ENCODE results near the gene MSH3. TPM values are rescaled to one million over a fixed set of nuclear protein-coding genes. Genes with fewer than 3 reads are reported as not detected.
"Not testable (repeated sequence)": the region's sequence is repeated elsewhere in the genome, so short reads cannot be mapped to it uniquely, and the experiment has no call there.

The MSH3 gene
- total RNA-seq, 1 experiment from 2014 or later = 8.4 TPM

DNA sequence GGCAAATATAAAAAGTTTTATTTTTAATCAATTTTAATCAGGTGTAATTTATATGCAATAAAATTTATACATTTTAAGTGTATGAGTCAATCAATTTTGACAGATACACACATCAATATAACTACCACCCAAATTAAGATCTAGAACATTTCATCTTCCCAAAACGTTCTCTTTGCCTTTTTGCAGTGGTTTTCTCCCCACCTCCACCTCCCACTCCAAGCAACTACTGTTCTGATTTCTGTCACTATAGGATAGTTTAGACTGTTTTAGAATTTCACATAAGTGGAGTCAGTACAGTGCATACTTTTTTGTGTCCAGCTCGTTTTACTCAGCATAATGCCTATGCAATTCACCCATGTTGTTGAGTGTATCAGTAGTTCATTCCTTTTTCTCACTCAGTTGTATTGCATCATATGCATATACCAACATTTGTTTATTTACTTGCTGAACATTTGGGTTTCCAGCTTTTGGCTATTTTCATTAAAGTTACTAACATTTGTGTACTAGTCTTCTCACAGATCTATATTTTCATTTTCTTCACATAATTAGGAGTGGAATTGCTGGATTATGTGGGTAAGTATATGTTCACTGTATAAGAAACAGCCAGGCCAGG is 52.5 kb downstream of the MSH3 start:
- no peak for DNase-seq (ENCODE audit: low spot score)

DNA sequence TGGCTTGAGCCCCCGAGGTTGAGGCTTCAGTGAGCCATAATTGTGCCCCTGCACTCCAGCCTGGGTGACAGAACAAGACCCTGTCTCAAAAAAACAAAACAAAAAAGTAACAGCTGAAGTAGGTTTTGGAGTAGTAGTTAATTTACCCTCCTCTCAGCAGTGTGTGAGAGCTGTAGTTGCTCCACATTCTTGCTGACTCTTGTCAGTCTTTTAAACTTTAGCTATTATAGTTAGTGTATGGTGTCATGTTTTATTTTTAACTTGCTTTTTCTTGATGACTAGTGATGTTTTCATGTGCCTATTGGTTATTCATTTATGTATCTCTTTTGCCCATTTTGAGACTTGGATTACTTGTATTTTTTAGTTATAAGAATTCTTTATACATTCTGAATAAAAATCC is 53.2 kb downstream of the MSH3 start:
- no peak for DNase-seq (ENCODE audit: low spot score)

DNA sequence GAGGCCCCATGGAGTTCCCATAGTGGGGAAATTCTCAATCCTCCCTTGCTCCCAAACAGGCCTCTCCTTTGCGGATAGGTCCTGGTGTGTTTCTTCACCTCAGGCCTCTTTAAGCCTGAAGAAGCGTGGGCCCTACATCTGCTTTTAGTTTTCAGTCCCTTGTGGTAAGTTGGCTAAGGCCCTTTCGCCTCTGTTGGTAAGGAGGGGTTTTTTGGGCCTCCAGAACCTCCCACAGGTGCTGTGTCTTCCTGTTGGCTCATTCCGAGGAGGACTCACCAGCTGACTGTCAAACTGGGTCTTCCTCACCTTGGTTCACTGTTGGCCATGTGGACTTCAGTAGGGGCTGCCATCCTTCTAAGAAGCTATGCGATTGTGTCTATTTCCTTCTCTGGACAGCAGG is 56.8 kb downstream of the MSH3 start:
- DNase-seq (ENCODE audit: low spot score) = no peak

DNA sequence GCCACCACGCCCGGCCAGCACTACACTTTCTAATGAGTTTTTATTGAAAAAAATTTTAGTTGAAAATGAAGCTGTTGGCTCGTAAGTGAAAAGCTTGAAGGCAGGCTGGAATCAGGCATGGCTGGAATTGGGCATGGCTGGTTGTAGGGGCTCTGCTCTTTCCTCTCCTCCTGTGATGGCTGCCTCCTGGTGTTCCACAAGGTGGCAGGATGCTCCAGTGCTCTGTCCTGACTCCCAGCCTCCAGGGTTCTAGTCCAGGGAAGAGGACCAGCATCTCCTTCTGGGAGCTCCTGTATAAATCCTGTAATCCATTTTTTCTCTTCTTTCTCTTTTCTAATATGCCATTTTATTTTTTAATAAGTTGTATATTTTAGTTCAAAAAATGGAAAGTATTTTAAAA is 57.5 kb downstream of the MSH3 start:
- peak; percentile 57 for DNase-seq (ENCODE audit: low spot score)

DNA sequence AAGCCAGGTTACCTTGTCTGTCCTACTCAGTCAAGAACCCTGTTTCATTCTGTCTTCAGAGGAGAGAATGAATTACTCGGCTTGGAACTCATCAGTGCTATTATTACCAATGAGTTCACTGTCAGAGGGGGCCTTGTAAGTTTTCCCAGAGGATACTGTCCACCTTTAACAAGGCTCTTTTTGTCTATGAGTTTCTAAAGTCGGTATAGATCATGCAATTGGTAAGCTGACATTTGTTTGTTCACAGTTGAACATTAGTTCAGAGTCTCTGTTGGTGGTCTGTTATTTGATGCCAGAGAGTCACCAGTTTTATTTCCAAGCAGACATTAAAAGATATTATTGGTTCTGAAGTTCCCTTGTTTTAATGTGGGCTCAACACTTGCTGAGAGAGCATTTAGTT is 58.5 kb downstream of the MSH3 start:
- DNase-seq (ENCODE audit: low spot score) = no peak

DNA sequence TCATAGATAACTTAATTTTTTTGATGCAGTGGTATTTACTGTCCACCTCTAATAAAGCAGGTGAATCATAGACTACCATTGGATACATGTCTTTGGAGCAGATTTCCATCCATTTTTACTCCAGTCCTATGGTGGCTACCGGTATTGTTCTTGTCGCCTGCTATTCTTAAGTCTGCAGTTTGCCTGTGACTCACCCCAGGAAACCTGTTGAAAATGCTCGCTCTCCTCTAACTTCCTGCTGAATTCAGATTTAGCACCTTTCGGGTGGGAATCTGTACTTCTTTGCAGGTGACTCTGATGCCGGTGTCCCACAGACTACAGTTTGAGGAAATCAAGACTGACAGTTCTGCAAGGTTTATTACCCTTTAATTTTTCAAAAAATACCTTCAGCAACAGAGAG is 59.2 kb downstream of the MSH3 start:
- no peak for DNase-seq (ENCODE audit: low spot score)

DNA sequence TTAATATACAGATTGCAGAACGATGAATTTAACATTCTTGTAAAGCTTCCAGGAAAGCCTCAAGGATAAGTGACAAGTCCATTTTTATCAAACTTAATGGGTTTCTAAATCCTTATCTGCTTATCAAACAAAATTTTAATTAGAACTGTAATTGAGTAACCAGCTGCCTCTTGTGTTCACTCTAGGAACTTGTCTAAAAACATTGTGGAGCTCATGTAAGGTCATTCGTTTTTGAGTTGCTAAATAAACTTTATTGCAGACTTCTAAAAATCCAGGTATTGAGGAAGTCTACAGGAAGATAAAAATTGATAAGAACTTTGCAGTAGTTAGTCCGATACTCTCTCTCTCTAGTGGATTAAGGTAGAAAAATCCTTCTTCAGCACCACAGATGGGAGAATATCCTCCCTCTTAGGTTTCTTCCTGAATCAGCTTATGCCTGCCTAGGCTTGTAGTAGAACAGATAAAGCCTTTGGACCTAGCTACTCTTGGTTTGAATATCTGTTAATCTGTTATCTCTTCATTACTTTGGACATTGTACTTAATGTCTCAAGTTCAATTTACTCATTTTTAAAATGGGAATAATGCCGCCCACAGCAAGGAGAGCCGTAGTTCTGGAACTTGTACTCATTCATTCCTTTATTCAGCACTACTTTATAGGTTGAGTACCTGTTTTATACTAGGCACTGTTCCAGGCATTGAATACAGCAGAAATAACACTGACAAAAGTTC is 60.3 kb downstream of the MSH3 start:
- no peak for DNase-seq (ENCODE audit: low spot score)

DNA sequence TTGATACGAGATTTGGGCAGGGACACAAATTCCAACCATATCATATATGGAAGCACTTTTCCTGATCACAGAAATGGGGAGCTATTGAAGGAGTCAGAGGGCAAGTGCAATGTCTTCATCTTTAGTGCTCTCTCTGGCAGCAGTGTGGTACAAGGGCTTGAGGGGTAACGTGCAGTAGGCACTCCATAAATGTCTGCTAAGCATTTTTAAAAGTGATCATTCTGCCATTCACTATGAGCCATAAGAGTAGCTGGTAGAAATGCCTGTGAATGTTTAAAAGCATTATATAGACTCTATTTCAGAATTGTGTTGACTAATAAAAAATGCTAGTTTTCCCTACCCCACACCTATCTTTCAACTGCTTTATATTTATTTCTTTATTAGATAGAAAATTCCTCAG is 61.4 kb downstream of the MSH3 start:
- no peak for DNase-seq (ENCODE audit: low spot score)

DNA sequence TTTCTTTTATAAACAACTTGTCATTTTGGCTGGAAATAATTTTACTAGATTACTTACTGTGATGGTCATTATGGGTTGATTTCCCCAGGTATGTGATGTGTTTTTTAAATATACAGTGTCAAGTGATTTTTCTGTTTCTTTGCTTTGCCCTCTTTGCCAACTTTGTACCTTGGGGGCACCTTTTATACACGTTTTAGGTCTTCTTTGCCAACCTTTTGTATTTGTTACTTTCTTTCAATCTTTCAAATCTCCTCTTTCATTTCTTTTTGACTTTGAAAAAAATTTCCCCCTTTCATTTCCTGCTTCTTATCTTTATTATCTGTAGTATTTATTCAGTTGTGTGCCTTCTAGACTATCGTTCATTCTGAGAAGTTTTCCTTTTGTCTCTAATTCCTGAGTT is 65.7 kb downstream of the MSH3 start:
- no peak for DNase-seq (ENCODE audit: low spot score)

DNA sequence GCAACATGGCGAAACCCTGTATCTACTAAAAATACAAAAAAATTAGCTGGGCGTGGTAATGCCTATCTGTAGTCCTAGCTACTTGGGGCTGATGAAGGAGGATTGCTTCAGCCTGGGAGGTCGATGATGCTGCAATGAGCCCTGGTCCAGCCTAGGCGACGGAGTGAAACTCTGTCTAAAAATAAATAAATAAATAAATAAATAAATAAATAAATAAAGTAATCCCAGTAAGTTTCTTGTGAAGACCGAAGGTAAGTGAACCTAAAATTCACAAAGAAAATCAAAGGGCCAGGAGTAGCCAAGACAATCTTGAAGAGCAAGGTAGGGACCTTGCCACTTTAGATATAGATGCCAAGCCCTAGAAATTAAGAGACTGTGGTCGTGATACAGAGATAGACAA is 68.5 kb downstream of the MSH3 start:
- DNase-seq (ENCODE audit: low spot score) = no peak

DNA sequence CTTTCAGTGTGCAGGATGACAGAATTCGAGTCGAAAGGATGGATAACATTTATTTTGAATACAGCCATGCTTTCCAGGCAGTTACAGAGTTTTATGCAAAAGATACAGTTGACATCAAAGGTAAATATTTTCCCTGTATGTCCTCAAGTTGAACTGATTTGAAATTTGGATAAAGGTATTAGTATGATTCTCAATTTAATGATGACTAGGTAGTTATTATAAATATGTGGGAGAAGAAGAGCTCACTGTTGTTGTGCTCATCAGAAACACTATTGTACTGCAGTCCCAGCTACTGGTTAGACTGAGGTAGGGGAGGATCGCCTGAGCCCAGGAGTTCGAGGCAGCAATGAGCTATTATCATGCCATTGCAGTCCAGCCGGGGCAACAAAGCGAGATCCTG is 71.0 kb downstream of the MSH3 start:
- no peak for DNase-seq (ENCODE audit: low spot score)

DNA sequence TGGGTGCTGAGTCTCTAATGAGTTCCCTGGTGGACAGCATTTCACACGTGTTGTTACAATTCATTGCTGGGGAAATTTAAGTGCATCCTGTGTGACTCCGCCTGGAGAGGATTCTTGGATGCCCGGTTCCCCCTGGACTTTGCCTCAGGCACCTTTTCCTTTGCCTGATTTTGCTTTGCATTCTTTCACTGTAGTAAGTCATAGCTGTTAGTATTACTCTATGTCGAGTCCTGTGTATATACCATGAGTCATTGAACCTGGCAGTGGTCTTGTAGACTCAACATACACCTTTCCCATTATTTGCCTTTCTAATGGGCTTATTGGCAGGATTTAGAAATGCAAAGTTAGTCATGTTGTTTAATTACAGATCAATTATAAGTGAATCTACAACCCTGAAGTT is 82.3 kb downstream of the MSH3 start:
- DNase-seq (ENCODE audit: low spot score) = no peak

DNA sequence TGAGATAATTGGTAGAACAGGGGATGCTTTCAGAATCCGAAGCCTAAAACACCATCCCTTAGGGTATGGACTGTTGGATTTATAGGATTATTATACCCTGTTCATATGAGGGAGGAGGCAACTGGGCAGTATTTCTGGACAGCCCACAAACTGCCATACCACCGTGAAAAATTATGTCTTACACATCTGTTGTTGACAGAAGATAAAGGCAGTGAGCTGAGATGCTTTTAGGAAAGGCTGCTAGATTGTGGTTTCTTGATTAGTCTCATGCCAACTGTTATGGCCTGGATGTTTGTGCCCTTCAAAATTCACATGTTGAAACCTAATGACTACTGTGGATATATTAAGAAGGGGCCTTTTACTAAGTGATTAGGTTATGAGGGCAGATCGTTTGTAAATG is 84.0 kb downstream of the MSH3 start:
- no peak for DNase-seq (ENCODE audit: low spot score)

DNA sequence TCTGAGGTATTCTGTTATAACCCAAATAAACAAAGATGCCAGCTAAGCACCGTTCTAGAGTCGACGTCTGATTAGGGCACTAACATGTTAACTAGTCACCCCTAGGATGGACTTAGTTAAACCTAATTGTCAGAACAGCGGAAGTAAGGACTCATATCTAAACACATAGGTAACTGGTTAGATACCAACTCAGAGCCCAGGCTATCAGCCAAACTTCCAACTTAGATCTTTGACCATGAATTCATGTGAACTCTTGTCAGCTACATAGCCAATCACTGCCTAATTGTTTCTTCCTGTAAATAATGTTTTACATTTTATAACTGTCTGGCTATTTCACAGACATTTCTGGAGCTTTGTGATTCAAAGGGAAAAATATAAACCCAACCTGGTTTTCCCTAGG is 84.6 kb downstream of the MSH3 start:
- DNase-seq (ENCODE audit: low spot score) = no peak

DNA sequence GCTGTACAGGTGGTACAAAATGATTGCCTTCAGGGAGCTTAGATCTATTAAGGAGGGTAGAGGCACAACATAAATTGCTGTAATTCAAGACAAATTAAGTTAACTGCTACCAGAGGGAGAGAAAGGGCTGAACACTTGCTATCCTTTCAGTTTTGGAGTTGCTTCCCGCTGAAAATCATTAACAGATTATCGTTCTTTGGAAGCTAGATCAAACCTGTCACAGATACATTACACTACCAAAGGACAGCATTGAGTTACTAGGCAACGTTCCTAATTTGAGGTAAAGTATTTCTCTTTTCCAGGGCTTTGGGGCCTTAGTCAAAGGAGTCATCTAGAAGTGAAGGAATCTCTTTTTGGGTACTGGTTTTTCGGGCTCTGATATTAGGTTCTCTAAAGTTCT is 85.0 kb downstream of the MSH3 start:
- DNase-seq (ENCODE audit: low spot score) = no peak

DNA sequence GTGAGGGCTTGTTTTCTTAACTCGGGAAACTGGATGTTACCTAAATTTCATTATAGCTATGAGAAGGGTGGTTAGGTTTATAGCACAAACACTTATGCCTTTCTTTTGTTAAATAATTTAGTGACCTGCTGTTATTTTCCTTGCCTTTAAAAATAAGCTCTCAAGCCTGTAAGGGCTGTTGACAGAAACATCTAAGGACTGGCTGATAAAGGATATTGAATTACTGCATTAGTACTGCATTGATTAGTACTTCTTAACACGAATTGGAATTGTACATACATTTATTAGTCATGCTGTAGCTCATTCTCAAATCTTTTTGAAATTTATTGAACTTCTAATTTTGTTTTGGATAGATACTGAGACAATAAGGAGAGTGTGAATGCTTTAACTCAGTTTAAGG is 85.4 kb downstream of the MSH3 start:
- DNase-seq (ENCODE audit: low spot score) = no peak

DNA sequence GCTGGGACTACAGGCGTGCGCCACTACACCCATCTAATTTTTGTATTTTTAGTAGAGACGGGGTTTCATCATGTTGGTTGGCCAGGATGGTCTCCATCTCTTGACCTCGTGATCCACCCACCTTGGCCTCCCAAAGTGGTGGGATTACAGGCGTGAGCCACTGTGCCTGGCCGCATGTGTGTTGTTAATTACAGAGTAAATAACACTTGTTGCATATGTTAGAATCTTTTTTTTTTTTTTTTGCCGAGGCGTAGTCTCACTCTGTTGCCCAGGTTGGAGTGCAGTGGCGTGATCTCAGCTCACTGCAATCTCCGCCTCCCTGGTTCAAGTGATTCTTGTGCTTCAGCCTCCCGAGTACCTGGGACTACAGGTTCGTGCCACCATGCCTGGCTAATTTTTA is 86.0 kb downstream of the MSH3 start:
- not testable (repeated sequence) for DNase-seq (ENCODE audit: low spot score)

DNA sequence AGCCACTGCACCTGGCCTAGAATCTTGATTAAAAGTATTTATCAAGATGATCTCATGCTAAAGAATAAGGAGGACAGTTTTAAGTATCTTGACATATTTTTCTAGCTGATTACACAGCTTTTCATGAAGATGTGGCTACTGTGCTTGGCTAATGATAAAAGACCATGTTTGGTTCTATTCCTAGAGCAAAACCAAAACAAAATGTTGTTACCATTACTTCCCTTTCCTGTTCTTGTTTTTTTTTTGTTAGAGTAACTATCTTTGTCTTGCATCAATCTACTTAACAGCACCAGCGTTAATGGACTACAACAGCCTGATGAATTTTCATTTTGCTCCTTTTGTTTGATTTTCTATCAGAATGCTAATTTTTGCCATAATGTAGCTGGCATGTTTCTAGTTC is 86.5 kb downstream of the MSH3 start:
- DNase-seq (ENCODE audit: low spot score) = no peak

DNA sequence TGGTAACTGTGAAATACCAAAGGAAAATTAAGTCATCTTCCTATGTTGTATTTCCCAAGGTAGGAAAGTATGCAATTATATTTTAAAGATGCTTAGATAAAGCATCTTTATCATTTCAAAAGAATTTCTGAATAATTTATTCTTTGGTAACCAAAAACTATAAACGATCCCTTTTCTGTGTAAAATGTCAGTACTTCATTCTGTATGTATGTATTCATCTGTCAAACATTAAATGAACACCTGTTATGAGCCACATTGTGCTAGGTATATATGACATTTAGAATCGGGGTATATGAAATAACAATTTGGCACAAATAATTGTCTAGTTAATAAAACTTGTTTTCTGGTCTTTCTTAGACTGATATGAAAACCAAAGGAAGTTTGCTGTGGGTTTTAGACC is 89.7 kb downstream of the MSH3 start:
- no peak for DNase-seq (ENCODE audit: low spot score)

DNA sequence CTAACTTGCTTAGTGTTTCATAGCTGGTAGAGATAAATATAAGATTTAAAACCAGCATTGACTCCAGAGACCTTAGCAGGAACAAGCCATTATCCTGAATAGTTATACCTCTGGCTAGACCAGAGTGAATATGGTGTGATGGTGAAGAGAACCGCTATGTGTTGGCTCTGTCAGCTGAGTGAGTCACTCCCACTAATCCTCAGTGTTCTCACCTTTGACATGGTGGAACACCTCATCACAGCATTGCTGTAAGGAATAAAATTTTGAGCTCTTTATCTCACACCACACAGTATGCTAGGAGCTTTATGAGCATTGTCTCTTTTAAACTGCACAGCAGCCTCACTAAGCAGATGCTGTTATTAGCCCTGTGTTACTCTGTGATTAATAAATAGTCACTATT is 91.0 kb downstream of the MSH3 start:
- no peak for DNase-seq (ENCODE audit: low spot score)

DNA sequence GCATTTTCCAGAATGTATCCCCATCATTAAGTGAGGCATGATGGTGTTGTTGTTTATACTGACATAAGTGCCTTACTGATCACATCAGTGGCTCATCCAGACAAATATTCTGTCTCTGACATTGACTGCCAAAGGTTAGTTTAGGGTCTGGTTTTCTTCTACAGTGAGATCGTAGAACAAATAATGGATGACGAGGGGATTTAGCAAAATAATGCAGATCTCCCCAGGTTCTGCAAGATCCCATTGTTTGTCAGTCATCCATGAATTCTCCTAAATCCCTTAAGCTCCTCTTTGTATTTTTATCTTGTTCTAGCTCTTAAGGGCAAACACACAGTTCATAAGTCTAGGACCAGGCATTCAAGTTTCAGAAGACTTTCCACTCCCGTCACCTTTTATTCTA is 93.5 kb downstream of the MSH3 start:
- no peak for DNase-seq (ENCODE audit: low spot score)

DNA sequence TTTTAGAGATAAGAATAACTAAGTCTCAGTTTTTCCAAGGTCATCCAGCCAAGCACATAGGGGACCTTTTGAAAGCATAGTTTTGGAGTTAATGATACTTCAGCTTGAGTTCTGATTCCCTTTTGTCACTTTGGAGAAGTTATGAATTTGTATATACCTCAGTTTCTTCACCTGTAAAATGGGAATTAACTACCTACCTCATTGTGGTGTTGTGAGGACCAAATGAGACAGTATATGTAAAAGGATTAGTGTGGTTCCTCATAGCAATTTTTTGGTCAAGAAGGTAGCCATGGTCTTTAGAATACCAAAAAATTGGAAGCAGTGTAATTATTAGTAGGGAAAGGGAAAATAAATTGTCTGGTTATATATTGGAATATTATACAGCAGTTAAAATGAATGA is 98.0 kb downstream of the MSH3 start:
- DNase-seq (ENCODE audit: low spot score) = no peak

DNA sequence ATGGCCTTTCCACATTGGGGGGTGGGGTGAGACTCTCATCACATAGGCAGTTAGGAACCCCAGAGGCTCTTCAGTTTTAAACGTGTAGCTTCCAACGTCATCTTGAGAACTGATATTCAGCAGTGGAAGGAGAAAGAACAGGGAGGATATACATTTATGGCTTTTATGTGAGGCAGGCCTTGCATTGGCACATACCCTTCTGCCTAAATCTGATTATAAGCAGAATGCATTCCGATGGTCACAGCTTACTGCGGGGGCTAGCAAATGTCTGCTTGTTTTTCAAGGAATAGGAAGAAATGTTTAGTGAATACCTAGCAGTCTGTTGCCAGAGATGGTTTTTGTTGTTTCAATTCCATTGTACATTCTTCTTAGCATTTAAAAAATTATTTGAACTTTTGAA is 99.3 kb downstream of the MSH3 start:
- DNase-seq (ENCODE audit: low spot score) = no peak

DNA sequence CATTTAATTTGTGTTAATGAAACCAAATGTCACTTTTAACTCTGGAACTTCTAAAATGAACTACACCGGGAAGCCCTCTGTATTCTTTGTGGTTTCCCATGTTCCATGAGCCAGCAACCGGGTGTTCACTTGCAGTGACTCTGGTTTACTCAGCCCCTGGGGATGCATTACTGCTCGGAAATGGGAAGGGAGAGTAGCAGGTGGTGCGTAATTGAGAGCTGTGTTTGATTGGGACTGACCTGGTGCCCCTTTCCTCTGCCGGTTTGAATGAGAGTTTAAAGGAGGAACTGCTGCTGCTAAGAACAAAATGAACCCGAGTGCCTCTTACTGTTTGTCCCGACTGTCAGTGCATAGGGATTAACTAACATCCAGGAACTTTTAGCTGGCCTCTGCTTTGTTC is 100.4 kb downstream of the MSH3 start:
- DNase-seq (ENCODE audit: low spot score) = peak; percentile 21

Measured in H4 (cell line).